Mucosa of stomach (tissue), 1 donor: Measurements from ENCODE around the gene MYOC.

ENCODE experiments used
- H3K27me3 ChIP-seq: one replicate; pipeline ENCODE4 v1.7.0; 2013; ENCODE audit warnings: mild to moderate bottlenecking, low read length; ENCODE audit not compliant: control insufficient read depth, insufficient read depth
- H3K36me3 ChIP-seq: one replicate; pipeline ENCODE4 v1.7.0; 2013; ENCODE audit warnings: low read length; ENCODE audit not compliant: control insufficient read depth, insufficient read depth
- H3K4me1 ChIP-seq: one replicate; pipeline ENCODE4 v1.7.0; 2013; ENCODE audit warnings: mild to moderate bottlenecking, low read length; ENCODE audit not compliant: control insufficient read depth, insufficient read depth
- H3K4me3 ChIP-seq: one replicate; pipeline ENCODE4 v1.7.0; 2013; ENCODE audit warnings: low read length
- H3K9ac ChIP-seq: one replicate; pipeline ENCODE4 v1.7.0; 2013; ENCODE audit warnings: mild to moderate bottlenecking, low read length, moderate library complexity
- H3K9me3 ChIP-seq: one replicate; pipeline ENCODE4 v1.7.0; 2013; ENCODE audit warnings: mild to moderate bottlenecking, low read length, moderate library complexity; ENCODE audit not compliant: control insufficient read depth
- donor health status: Pancreatic carcinoma.

MYOC gene

DNA sequence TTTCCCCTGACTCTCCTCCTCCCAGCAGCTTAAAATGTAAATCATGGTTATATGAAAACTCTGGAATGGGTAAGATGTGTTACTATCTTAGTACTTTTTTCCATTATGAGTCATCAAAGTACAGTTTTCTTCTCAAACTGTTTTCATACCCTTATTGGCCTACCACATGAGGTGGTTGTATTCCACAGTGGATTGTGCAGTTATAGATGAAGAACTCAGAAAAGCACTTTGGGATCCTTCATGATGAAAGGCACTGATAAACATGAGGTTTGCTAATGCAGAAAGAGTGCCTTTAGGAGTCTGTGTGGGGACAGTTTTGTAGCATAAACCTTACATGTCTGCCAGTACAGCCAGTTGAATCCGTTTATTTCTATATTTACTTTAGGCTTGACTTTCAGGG is 62.5 kb downstream of the MYOC start:
- Histone ChIP-seq H3K4me3 (no peak overlapping the region), H3K4me1 (no peaks in the 10 kb centered on the region), H3K9me3 (no peaks in the 10 kb centered on the region), H3K9ac (no peak overlapping the region), H3K27me3 (no peaks in the 10 kb centered on the region), H3K36me3 (peaks cover 18% of the 10 kb centered on the region)

DNA sequence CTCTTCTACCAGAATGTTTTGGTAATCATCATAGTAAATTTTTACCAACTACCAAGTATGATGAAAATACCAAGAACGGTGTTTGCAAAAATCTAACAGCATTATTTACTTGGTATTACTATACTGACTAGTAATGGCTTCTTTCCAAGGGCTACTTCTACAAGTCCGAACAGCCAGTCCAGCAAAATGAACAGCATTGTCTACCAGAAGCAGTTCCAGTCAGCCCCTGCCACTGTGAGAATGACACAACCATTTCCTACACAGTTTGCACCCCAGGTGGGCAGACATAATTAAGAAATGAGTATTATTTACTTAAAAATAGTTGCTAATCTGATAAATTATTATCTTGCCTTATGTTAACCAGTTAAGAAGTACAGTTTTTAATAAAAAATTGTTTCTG is 64.3 kb downstream of the MYOC start:
- no peaks in the 10 kb centered on the region for H3K27me3 ChIP-seq
- H3K9ac ChIP-seq, result no peak overlapping the region
- no peaks in the 10 kb centered on the region for H3K4me1 ChIP-seq
- no peaks in the 10 kb centered on the region for H3K9me3 ChIP-seq
- peaks cover 18% of the 10 kb centered on the region for H3K36me3 ChIP-seq
- H3K4me3 ChIP-seq, result no peak overlapping the region

DNA sequence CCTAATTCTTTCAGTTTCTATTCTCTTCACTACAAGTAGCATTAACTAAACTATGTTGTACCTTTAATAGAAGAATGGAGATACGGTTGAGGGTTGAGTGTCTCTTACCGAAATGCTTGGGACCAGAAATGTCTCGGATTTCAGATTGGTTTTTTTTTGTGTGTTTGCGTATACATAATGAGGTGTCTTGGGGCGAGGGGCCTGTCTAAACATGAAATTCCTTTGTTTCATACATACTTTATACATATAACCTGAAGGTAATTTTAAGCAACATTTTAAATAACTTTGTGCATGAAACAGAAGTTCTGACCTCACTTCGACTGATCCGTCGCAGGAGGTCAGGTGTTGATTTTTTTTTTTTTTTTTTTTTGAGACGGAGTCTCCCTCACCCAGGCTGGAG is 66.8 kb downstream of the MYOC start:
- Histone ChIP-seq H3K4me1 (no peaks in the 10 kb centered on the region), H3K9me3 (no peaks in the 10 kb centered on the region), H3K27me3 (no peaks in the 10 kb centered on the region), H3K4me3 (no peak overlapping the region), H3K9ac (no peak overlapping the region), H3K36me3 (peaks cover 14% of the 10 kb centered on the region)
